HepG2 (cell line): Measurements from ENCODE around the gene ATP2A3. TPM values are rescaled to one million over a fixed set of nuclear protein-coding genes. Genes with fewer than 3 reads are reported as not detected.

ENCODE experiments used
- ATAC-seq: fragments of 200-7000 bp; cut with Tn5 transposase; 3 replicates; pipeline ENCODE4 v1.9.1; 2020; ENCODE audit warnings: mild to moderate bottlenecking, moderate library complexity
- BruUV-seq: library from RNA; stranded (reverse); fragments of 400-500 nt; replicated peaks from 2 replicates; lab custom pipeline; 2021; lab: Mats Ljungman, UMichigan
- CTCF ChIA-PET: fragments of 300-600 bp; formaldehyde crosslinking; extraction: SDS; loops from one replicate; lab custom pipeline; 2021; ENCODE audit warnings: low total read pairs, inconsistent platforms, low intra/inter-chr PET ratio; lab: Yijun Ruan, JAX
- POLR2A ChIA-PET: fragments of 350-600 bp; sonication (Branson Sonifier 250); formaldehyde crosslinking; loops from one replicate; lab custom pipeline; 2020; ENCODE audit warnings: antibody characterized with exemption, inconsistent platforms; lab: Yijun Ruan, JAX
- DNase-seq: peaks from one replicate; pipeline ENCODE4 v3.0.0-alpha.2; 2015; ENCODE audit warnings: low spot score
- FAIRE-seq: peaks from 3 replicates; lab custom pipeline; 2011; peaks lifted over from hg19 to GRCh38; lab: Jason Lieb, UNC
- H2AFZ ChIP-seq: one replicate; pipeline ENCODE4 v1.6.1; 2011; ENCODE audit warnings: low read length, inconsistent platforms
- H3K27ac ChIP-seq: fragments of 300-600 bp; 3 replicates; pipeline ENCODE4 v1.8.0; 2011; ENCODE audit warnings: mixed run types, mild to moderate bottlenecking, mixed read lengths, low read length, inconsistent platforms; ENCODE audit not compliant: insufficient read depth; ENCODE audit errors: extremely low read length
- H3K27me3 ChIP-seq, 2 experiments: fragments of 200-600 bp in 1 of 2; 2 replicates in 1 of 2; 3 replicates in 1 of 2; pipeline versions ENCODE4 v1.6.0 to v1.8.0; 2011; ENCODE audit warnings: low read length in 2 of 2, mild to moderate bottlenecking in 2 of 2, moderate library complexity in 2 of 2, inconsistent platforms in 1 of 2; ENCODE audit not compliant: insufficient read depth in 2 of 2, control insufficient read depth in 1 of 2
- H3K36me3 ChIP-seq, 2 experiments: fragments of 200-600 bp in 1 of 2; replicated peaks in 1 of 2; 2 replicates in 1 of 2; 3 replicates in 1 of 2; pipeline versions ENCODE4 v1.5.1 to v1.8.0; 2011; ENCODE audit warnings: low read length in 2 of 2, inconsistent platforms in 1 of 2; ENCODE audit not compliant: insufficient read depth in 2 of 2, control insufficient read depth in 1 of 2
- H3K4me1 ChIP-seq: 2 replicates; pipeline ENCODE4 v1.5.1; 2012; ENCODE audit warnings: low read length, inconsistent platforms; ENCODE audit not compliant: insufficient read depth
- H3K4me2 ChIP-seq: 2 replicates; pipeline ENCODE4 v1.6.0; 2011; ENCODE audit warnings: low read depth, low read length, inconsistent platforms
- H3K4me3 ChIP-seq, 3 experiments: fragments of 200-600 bp in 1 of 3; sonication (generic), shearing (Covaris generic) in 1 of 3; replicated peaks in 1 of 3; 2 replicates each; pipeline ENCODE4 v1.5.1; 2011 to 2016; ENCODE audit warnings: low read length in 3 of 3, inconsistent platforms in 2 of 3, low read depth in 2 of 3, mild to moderate bottlenecking in 2 of 3, control low read depth in 1 of 3, mixed read lengths in 1 of 3; ENCODE audit not compliant: insufficient read depth in 1 of 3
- H3K79me2 ChIP-seq: one replicate; pipeline ENCODE4 v1.6.1; 2011; ENCODE audit warnings: low read length, inconsistent platforms; ENCODE audit not compliant: insufficient read depth
- H3K9ac ChIP-seq: 2 replicates; pipeline ENCODE4 v1.6.0; 2011; ENCODE audit warnings: mild to moderate bottlenecking, low read depth, low read length, inconsistent platforms; ENCODE audit not compliant: insufficient read depth
- H3K9me3 ChIP-seq: 2 replicates; pipeline ENCODE4 v1.5.1; 2012; ENCODE audit warnings: mild to moderate bottlenecking, low read length
- H4K20me1 ChIP-seq: 2 replicates; pipeline ENCODE4 v1.6.0; 2011; ENCODE audit warnings: inconsistent platforms, mild to moderate bottlenecking, low read length, moderate library complexity; ENCODE audit not compliant: insufficient read depth
- BCL6 ChIP-seq: IDR thresholded peaks from 2 replicates; pipeline ENCODE4 v1.6.1; 2016; ENCODE audit warnings: missing genetic modification reagents, missing compliant biosample characterization
- BRD4 ChIP-seq: sonication (generic); formaldehyde crosslinking; IDR thresholded peaks from 2 replicates; pipeline ENCODE4 v1.4.0; 2020; ENCODE audit warnings: missing genetic modification reagents
- HNRNPL ChIP-seq: fragments of 200-400 bp; formaldehyde crosslinking; IDR thresholded peaks from 2 replicates; pipeline ENCODE4 v1.6.1; 2017; ENCODE audit warnings: mild to moderate bottlenecking, low read depth, low read length
- KDM5A ChIP-seq: fragments of 200-600 bp; sonication (generic); IDR thresholded peaks from 2 replicates; pipeline ENCODE4 v1.7.0; 2018; ENCODE audit warnings: antibody characterized with exemption, mild to moderate bottlenecking, low read length, borderline replicate concordance
- KLF15 ChIP-seq: sonication (generic); formaldehyde crosslinking; IDR thresholded peaks from 2 replicates; pipeline ENCODE4 v1.8.1; 2023; ENCODE audit warnings: borderline replicate concordance, mild to moderate bottlenecking, inconsistent platforms, missing genetic modification reagents, mixed read lengths
- KLF16 ChIP-seq, 2 experiments: sonication (generic) in 1 of 2; formaldehyde crosslinking in 1 of 2; IDR thresholded peaks; 2 replicates each; pipeline versions ENCODE4 v1.6.1 to v1.8.0; 2016 to 2023; ENCODE audit warnings: missing genetic modification reagents in 2 of 2, missing compliant biosample characterization in 1 of 2
- MEIS2 ChIP-seq: sonication (generic); formaldehyde crosslinking; IDR thresholded peaks from 2 replicates; pipeline ENCODE4 v1.9.0; 2021; ENCODE audit warnings: mild to moderate bottlenecking, missing genetic modification reagents
- POLR2AphosphoS2 ChIP-seq: IDR thresholded peaks from 2 replicates; pipeline ENCODE4 v1.6.1; 2011; ENCODE audit warnings: low read depth, low read length, improper control_type of control experiment
- SMYD3 ChIP-seq: sonication (generic); formaldehyde crosslinking; IDR thresholded peaks from 2 replicates; pipeline ENCODE4 v1.8.1; 2023; ENCODE audit warnings: mild to moderate bottlenecking, missing genetic modification reagents
- SP4 ChIP-seq: sonication (generic); formaldehyde crosslinking; IDR thresholded peaks from 2 replicates; pipeline ENCODE4 v1.8.1; 2023; ENCODE audit warnings: mild to moderate bottlenecking, missing genetic modification reagents
- STAG1 ChIP-seq: sonication (generic); formaldehyde crosslinking; IDR thresholded peaks from 2 replicates; pipeline ENCODE4 v1.4.0; 2020; ENCODE audit warnings: missing genetic modification reagents
- TBL1XR1 ChIP-seq: fragments of 150-350 bp; IDR thresholded peaks from 2 replicates; pipeline ENCODE4 v1.6.1; 2014; ENCODE audit warnings: borderline replicate concordance, low read length; ENCODE audit not compliant: partially characterized antibody
- ZFP1 ChIP-seq: IDR thresholded peaks from 2 replicates; pipeline ENCODE4 v1.6.1; 2016
- ZNF260 ChIP-seq: sonication (generic); formaldehyde crosslinking; IDR thresholded peaks from 2 replicates; pipeline ENCODE4 v1.4.0; 2020; ENCODE audit warnings: missing genetic modification reagents, low read depth, mild to moderate bottlenecking, borderline replicate concordance
- ZNF275 ChIP-seq: sonication (generic); formaldehyde crosslinking; IDR thresholded peaks from 2 replicates; pipeline ENCODE4 v1.8.0; 2022; ENCODE audit warnings: missing genetic modification reagents, mild to moderate bottlenecking, inconsistent platforms, borderline replicate concordance
- ZNF710 ChIP-seq: sonication (generic); formaldehyde crosslinking; IDR thresholded peaks from 2 replicates; pipeline ENCODE4 v1.5.0; 2020; ENCODE audit warnings: mild to moderate bottlenecking, missing genetic modification reagents, borderline replicate concordance
- WGBS: methylation state at CpG from one replicate; pipeline ENCODE4 v1.1.6; 2017; ENCODE audit warnings: low lambda C conversion rate; 5-methylcytosine and 5-hydroxymethylcytosine counted together
- in situ Hi-C: cut with HindIII; loops from 2 replicates; pipeline ENCODE4 v1.10.0; 2017; ENCODE audit warnings: low pct_unique_long_range_greater_than_20kb; ENCODE audit not compliant: extremely low pct_ligation_motif_present
- intact Hi-C: fragments of 100-400 bp; cut with micrococcal nuclease; formaldehyde crosslinking; loops from one replicate; pipeline ENCODE4 v1.10.0; 2022; ENCODE audit not compliant: unreplicated experiment
- polyA plus RNA-seq, 8 experiments: library from polyadenylated mRNA; depleted of rRNA in 3 of 8; stranded (reverse) in 7 of 8; unstranded in 1 of 8; fragments of >200 nt; fragmentation: Illumina TruSeq in 4 of 8; extraction: Trizol in 4 of 8; gene quantifications; 2 replicates each; pipeline versions ENCODE4 v1.2.1 to v1.2.3, GENCODE V29; 2011 to 2016; ENCODE audit warnings: low read depth in 4 of 8, missing spikeins in 1 of 8, mixed read lengths in 1 of 8; ENCODE audit not compliant: insufficient read depth in 1 of 8
- total RNA-seq, 5 experiments: library from RNA; depleted of rRNA; stranded (reverse); fragments of >200 nt; fragmentation: Illumina TruSeq; extraction: Trizol; gene quantifications; 2 replicates each; pipeline ENCODE4 v1.2.3, GENCODE V29; 2016; ENCODE audit warnings: low read depth in 1 of 5
- TF ChIP-seq, protein P1 (sequence below): sonication (generic); IDR thresholded peaks from 2 replicates; pipeline ENCODE4 v1.6.1; 2016; ENCODE audit warnings: low read depth, borderline replicate concordance
- TF ChIP-seq, protein P2 (sequence below): sonication (generic); formaldehyde crosslinking; IDR thresholded peaks from 2 replicates; pipeline ENCODE4 v1.4.0; 2020; ENCODE audit warnings: low read depth, missing genetic modification reagents

The ATP2A3 gene
- total and polyA plus RNA-seq, 2 of the 13 experiments (the other 11 are each of a cell fraction or from before 2014, with no cell fraction given) = 0.07 TPM; not detected in 1

- no peak overlapping the region for H3K9ac ChIP-seq
- H3K9me3 ChIP-seq = no peaks in the 10 kb centered on the region
- in situ Hi-C loops (no loop called here), intact Hi-C loops (no loop called here)
- H3K36me3 ChIP-seq = peaks cover 8 to 30% of the 10 kb centered on the region in 2 experiments
- H3K4me3 ChIP-seq = no peak overlapping the region
- H3K27ac ChIP-seq = no peak overlapping the region
- no peak overlapping the region for H3K4me2 ChIP-seq
- ATAC-seq = no peak
- no peaks in the 10 kb centered on the region for H3K27me3 ChIP-seq
- H3K79me2 ChIP-seq = no peaks in the 10 kb centered on the region
- BruUV-seq = no TSS peak
- H4K20me1 ChIP-seq = no peaks in the 10 kb centered on the region
- 99% methylated on average over 8 of the region's 12 CpGs for WGBS
- DNase-seq = no peak
- FAIRE-seq = no peak
- ChIA-PET CTCF (interaction anchor here (3.7 kb wide), 1 partner anchor 71 kb away, joined by 37 read pairs; no protein-coding TSS in a partner anchor), POLR2A (no interaction called here)
- no peak overlapping the region for H2AFZ ChIP-seq
- peaks cover 32% of the 10 kb centered on the region for H3K4me1 ChIP-seq
- TF ChIP-seq ZNF260 (no peak), POLR2AphosphoS2 (no peak), SMYD3 (CRISPR knock-in tag) (no peak), MEIS2 (CRISPR knock-in tag) (no peak), ZNF710 (CRISPR knock-in tag) (no peak), BCL6 (CRISPR knock-in tag) (no peak), HNRNPL (no peak), ZFP1 (CRISPR knock-in tag) (no peak), STAG1 (no peak), TBL1XR1 (no peak), SP4 (CRISPR knock-in tag) (no peak), ZNF275 (no peak), KLF16 (CRISPR knock-in tag; IDR thresholded peaks at IDR 0.05) (no peak), KLF15 (no peak), KDM5A (no peak), BRD4 (CRISPR knock-in tag) (no peak)
- TF ChIP-seq, protein P1, sequence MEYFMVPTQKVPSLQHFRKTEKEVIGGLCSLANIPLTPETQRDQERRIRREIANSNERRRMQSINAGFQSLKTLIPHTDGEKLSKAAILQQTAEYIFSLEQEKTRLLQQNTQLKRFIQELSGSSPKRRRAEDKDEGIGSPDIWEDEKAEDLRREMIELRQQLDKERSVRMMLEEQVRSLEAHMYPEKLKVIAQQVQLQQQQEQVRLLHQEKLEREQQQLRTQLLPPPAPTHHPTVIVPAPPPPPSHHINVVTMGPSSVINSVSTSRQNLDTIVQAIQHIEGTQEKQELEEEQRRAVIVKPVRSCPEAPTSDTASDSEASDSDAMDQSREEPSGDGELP = no peak
- TF ChIP-seq, protein P2, sequence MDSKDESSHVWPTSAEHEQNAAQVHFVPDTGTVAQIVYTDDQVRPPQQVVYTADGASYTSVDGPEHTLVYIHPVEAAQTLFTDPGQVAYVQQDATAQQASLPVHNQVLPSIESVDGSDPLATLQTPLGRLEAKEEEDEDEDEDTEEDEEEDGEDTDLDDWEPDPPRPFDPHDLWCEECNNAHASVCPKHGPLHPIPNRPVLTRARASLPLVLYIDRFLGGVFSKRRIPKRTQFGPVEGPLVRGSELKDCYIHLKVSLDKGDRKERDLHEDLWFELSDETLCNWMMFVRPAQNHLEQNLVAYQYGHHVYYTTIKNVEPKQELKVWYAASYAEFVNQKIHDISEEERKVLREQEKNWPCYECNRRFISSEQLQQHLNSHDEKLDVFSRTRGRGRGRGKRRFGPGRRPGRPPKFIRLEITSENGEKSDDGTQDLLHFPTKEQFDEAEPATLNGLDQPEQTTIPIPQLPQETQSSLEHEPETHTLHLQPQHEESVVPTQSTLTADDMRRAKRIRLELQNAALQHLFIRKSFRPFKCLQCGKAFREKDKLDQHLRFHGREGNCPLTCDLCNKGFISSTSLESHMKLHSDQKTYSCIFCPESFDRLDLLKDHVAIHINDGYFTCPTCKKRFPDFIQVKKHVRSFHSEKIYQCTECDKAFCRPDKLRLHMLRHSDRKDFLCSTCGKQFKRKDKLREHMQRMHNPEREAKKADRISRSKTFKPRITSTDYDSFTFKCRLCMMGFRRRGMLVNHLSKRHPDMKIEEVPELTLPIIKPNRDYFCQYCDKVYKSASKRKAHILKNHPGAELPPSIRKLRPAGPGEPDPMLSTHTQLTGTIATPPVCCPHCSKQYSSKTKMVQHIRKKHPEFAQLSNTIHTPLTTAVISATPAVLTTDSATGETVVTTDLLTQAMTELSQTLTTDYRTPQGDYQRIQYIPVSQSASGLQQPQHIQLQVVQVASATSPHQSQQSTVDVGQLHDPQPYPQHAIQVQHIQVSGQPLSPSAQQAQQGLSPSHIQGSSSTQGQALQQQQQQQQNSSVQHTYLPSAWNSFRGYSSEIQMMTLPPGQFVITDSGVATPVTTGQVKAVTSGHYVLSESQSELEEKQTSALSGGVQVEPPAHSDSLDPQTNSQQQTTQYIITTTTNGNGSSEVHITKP = no peak
These were observed 41.9 kb upstream of the ATP2A3 start for GRCh38 chr17:4006165-4006589.
